Hepatocyte (in vitro differentiated cells): ENCODE measurements around the gene LSM11. TPM values are rescaled to one million over a fixed set of nuclear protein-coding genes. Genes with fewer than 3 reads are reported as not detected.

Experiments used
- DNase-seq: peaks from one replicate; pipeline ENCODE4 v3.0.0-alpha.2; 2016; ENCODE audit warnings: low spot score
- H2AFZ ChIP-seq: fragments of 200-600 bp; sonication (generic); 2 replicates; pipeline ENCODE4 v1.6.0; 2016; ENCODE audit warnings: antibody characterized with exemption, mild to moderate bottlenecking
- H3K27ac ChIP-seq: fragments of 200-600 bp; sonication (generic); 2 replicates; pipeline ENCODE4 v1.5.1; 2016; ENCODE audit warnings: mild to moderate bottlenecking
- H3K27me3 ChIP-seq: fragments of 200-600 bp; sonication (generic); 2 replicates; pipeline ENCODE4 v1.6.1; 2016
- H3K36me3 ChIP-seq: fragments of 200-600 bp; sonication (generic); replicated peaks from 2 replicates; pipeline ENCODE4 v1.5.1; 2016; ENCODE audit warnings: low read depth; ENCODE audit not compliant: insufficient read depth
- H3K4me1 ChIP-seq: fragments of 200-600 bp; sonication (generic); 2 replicates; pipeline ENCODE4 v1.5.1; 2016; ENCODE audit warnings: mild to moderate bottlenecking, moderate library complexity; ENCODE audit not compliant: insufficient read depth
- H3K4me2 ChIP-seq: fragments of 200-600 bp; sonication (generic); 2 replicates; pipeline ENCODE4 v1.6.0; 2016
- H3K4me3 ChIP-seq: fragments of 200-600 bp; sonication (generic); 2 replicates; pipeline ENCODE4 v1.5.1; 2016; ENCODE audit warnings: mild to moderate bottlenecking
- H3K79me2 ChIP-seq: fragments of 200-600 bp; sonication (generic); 2 replicates; pipeline ENCODE4 v1.6.0; 2017; ENCODE audit warnings: mild to moderate bottlenecking
- H3K9me2 ChIP-seq: fragments of 200-600 bp; sonication (generic); replicated peaks from 2 replicates; pipeline ENCODE4 v1.6.0; 2017; ENCODE audit warnings: mild to moderate bottlenecking; ENCODE audit not compliant: insufficient read depth
- H3K9me3 ChIP-seq: fragments of 200-600 bp; sonication (generic); 2 replicates; pipeline ENCODE4 v1.5.1; 2016; ENCODE audit warnings: low read depth, mild to moderate bottlenecking
- H4K20me1 ChIP-seq: fragments of 200-600 bp; sonication (generic); 2 replicates; pipeline ENCODE4 v1.6.0; 2016; ENCODE audit warnings: mild to moderate bottlenecking; ENCODE audit not compliant: insufficient read depth, poor library complexity, severe bottlenecking
- EZH2 ChIP-seq: fragments of 200-600 bp; sonication (generic); IDR thresholded peaks from 2 replicates; pipeline ENCODE4 v1.6.1; 2016; ENCODE audit warnings: antibody characterized with exemption, mild to moderate bottlenecking, borderline replicate concordance
- EZH2phosphoT487 ChIP-seq: fragments of 200-600 bp; sonication (generic); IDR thresholded peaks from one replicate; pipeline ENCODE4 v1.6.1; 2018; ENCODE audit warnings: antibody characterized with exemption, mild to moderate bottlenecking, low read depth, moderate library complexity; ENCODE audit not compliant: unreplicated experiment, severe bottlenecking
- WGBS: methylation state at CpG from one replicate; pipeline ENCODE4 v1.1.6; 2016; ENCODE audit warnings: low lambda C conversion rate; ENCODE audit errors: missing lambda C conversion rate; 5-methylcytosine and 5-hydroxymethylcytosine counted together
- polyA plus RNA-seq: library from polyadenylated mRNA; unstranded; fragments of >200 nt; fragmentation: Nextera tagmentation; extraction: Ambion mirVana; gene quantifications from 2 replicates; pipeline ENCODE4 v1.2.1, GENCODE V29; 2016
- total RNA-seq: library from RNA; depleted of rRNA; stranded (reverse); fragments of >200 nt; gene quantifications from 2 replicates; pipeline ENCODE4 v1.2.3, GENCODE V29; 2014
- TF ChIP-seq, protein P1 (sequence below): fragments of 200-600 bp; sonication (generic); IDR thresholded peaks from 2 replicates; pipeline ENCODE4 v1.5.1; 2016; ENCODE audit warnings: antibody characterized with exemption, mild to moderate bottlenecking; ENCODE audit not compliant: poor library complexity

LSM11 gene
- total and polyA plus RNA-seq, 2 experiments from 2014 or later, result 2.1 to 6.4 TPM

DNA sequence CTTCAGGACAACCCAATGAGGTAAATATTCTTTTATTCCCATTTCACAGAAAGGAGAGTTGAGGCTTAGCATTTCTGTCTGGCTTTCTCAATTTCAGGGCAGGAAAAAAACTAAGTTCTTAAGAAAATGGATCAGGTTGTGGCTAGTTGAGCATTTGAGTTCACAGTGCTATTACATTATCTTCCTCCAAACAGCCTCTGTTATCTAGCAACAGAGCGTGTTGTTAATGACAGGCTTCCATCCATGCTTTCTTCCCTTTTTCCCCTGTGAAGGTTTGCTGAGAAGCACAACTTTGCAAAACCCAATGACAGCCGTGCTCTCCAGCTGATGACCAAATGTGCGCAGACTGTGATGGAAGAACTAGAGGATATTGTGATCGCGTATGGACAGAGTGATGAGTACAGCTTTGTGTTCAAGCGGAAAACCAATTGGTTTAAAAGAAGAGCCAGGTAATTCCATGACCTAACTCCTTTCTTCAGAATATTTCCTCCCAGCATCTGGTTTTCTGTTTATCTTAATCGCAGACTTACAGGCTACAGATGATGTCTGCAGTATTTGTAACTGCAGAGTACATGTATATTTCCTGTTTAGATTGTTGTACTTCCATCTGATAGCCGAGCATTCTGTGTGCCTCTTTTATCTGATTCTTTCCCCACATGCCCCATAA is 10.8 kb upstream of the LSM11 start:
- TF ChIP-seq EZH2 (no peak), EZH2phosphoT487 (no peak)
- TF ChIP-seq, protein P1, sequence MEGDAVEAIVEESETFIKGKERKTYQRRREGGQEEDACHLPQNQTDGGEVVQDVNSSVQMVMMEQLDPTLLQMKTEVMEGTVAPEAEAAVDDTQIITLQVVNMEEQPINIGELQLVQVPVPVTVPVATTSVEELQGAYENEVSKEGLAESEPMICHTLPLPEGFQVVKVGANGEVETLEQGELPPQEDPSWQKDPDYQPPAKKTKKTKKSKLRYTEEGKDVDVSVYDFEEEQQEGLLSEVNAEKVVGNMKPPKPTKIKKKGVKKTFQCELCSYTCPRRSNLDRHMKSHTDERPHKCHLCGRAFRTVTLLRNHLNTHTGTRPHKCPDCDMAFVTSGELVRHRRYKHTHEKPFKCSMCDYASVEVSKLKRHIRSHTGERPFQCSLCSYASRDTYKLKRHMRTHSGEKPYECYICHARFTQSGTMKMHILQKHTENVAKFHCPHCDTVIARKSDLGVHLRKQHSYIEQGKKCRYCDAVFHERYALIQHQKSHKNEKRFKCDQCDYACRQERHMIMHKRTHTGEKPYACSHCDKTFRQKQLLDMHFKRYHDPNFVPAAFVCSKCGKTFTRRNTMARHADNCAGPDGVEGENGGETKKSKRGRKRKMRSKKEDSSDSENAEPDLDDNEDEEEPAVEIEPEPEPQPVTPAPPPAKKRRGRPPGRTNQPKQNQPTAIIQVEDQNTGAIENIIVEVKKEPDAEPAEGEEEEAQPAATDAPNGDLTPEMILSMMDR, result no peak
- no peaks in the 10 kb centered on the region for H3K36me3 ChIP-seq
- WGBS, result 84% methylated on average over 8 of the region's 8 CpGs

GRCh38 chr5:157734436-157734835 is 9.1 kb upstream of the LSM11 start:
- H2AFZ ChIP-seq, result no peak overlapping the region
- TF ChIP-seq EZH2 (no peak), EZH2phosphoT487 (no peak)
- TF ChIP-seq, protein P1, result no peak
- no peaks in the 10 kb centered on the region for H3K36me3 ChIP-seq
- no peaks in the 10 kb centered on the region for H4K20me1 ChIP-seq
- no peaks in the 10 kb centered on the region for H3K9me3 ChIP-seq
- WGBS, result 48% methylated on average over 7 of the region's 7 CpGs
- peaks cover 6% of the 10 kb centered on the region for H3K79me2 ChIP-seq
- DNase-seq, result peak; percentile 14
- H3K9me2 ChIP-seq, result no peaks in the 10 kb centered on the region
- no peaks in the 10 kb centered on the region for H3K4me1 ChIP-seq
- H3K27me3 ChIP-seq, result no peaks in the 10 kb centered on the region
- H3K4me3 ChIP-seq, result no peak overlapping the region
- no peak overlapping the region for H3K4me2 ChIP-seq
- no peak overlapping the region for H3K27ac ChIP-seq

More for the DNA sequence above, 10.8 kb upstream of the LSM11 start:
- H3K4me1 ChIP-seq, result no peaks in the 10 kb centered on the region
- no peak overlapping the region for H3K4me3 ChIP-seq
- no peak overlapping the region for H2AFZ ChIP-seq
- peak overlapping the region; percentile 84 for H3K4me2 ChIP-seq
- no peaks in the 10 kb centered on the region for H3K9me2 ChIP-seq
- no peaks in the 10 kb centered on the region for H4K20me1 ChIP-seq
- H3K27me3 ChIP-seq, result no peaks in the 10 kb centered on the region
- DNase-seq, result peak; percentile 7
- H3K9me3 ChIP-seq, result no peaks in the 10 kb centered on the region
- H3K79me2 ChIP-seq, result peaks cover 6% of the 10 kb centered on the region
- H3K27ac ChIP-seq, result peak overlapping the region; percentile 92

DNA sequence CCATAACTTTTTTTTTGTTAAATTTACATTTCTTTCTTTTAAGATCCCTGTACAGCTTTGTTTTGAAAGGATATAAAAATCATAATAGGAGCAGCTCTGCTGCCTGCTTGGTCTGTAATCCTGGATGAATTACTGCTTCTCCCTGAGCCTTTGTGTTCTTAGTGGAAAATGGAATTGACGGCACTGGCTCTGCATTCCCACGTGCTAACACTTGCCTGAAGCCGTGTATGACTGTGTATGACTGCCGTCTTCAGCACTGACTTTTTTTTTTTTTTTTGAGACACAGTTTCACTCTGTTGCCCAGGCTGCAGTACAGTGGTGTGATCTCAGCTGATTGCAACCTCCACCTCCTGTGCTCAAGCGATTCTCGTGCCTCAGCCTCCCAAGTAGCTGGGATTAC is 7.5 kb upstream of the LSM11 start:
- Histone ChIP-seq H4K20me1 (no peaks in the 10 kb centered on the region), H2AFZ (no peak overlapping the region), H3K4me1 (no peaks in the 10 kb centered on the region), H3K9me3 (no peaks in the 10 kb centered on the region), H3K27me3 (no peaks in the 10 kb centered on the region), H3K9me2 (no peaks in the 10 kb centered on the region), H3K36me3 (no peaks in the 10 kb centered on the region), H3K27ac (no peak overlapping the region), H3K4me3 (no peak overlapping the region), H3K4me2 (no peak overlapping the region), H3K79me2 (peaks cover 6% of the 10 kb centered on the region)
- TF ChIP-seq EZH2 (no peak), EZH2phosphoT487 (no peak)
- TF ChIP-seq, protein P1, result no peak
- DNase-seq, result no peak
- WGBS, result 78% methylated on average over 6 of the region's 6 CpGs
